HG02642 (cell line): ENCODE results near the gene GMFB.
"Not testable (repeated sequence)": the region's sequence is repeated elsewhere in the genome, so short reads cannot be mapped to it uniquely, and the experiment has no call there.

Source experiments
- ATAC-seq: cut with Tn5 transposase; IDR thresholded peaks from one replicate; pipeline ENCODE4 v1.9.1; 2021; ENCODE audit warnings: mild to moderate bottlenecking; ENCODE audit not compliant: unreplicated experiment, poor library complexity

The GMFB gene

DNA sequence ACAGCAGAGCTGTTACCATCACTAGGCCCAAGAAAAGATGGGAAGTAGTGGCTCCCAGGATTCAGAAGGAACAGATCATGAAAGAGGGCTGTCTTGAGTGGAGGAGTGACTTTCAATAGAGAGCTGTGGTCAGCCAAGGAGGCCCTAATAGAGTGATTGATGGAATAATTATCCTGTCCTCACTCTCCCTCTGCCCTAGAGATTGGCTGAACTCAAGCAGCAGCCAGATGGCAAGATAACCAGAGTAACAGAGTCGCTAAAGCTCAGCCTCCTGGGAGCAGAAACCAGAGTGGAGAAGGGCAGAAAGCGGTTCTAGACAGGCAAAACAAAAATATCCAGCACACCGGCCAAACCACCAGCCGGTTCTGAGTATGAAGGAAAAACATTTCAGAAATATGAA, 23.1 kb downstream of the GMFB start:
- ATAC-seq = no peak

DNA sequence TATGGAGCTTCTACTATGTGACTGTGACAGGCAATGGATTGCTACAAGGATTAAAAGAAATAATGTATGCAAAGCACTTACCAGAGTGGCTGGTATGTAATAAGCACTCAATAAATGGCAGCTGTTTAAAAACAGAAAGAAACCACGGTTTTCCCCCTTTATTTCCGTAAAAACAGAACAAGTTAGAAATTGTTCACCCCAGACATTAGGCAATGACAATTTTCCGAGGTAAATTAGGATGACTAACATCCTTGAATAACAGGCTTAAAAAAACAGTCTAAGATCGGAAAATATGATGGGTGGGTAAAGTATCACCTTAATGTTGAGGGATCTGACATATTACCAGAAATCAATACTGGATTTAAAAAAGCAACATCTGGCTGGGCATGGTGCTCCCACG, 26.7 kb downstream of the GMFB start:
- no peak for ATAC-seq

DNA sequence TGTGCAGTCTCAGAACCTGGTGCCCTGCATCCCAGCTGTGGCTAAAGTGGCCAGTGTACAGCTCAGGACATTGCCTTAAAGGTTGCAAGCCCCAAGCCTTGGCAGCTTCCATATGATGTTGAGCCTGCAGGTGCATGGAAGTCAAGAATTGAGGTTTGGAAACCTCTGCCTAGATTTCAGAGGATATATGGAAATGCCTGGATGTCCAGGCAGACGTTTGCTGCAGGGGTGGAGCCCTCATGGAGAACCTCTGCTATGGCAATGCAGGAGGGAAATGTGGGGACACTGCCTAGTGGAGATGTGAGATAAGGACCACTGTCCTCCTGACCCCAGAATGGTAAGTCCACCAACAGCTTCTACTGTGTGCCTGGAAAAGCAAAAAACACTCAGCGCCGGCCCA, 29.7 kb downstream of the GMFB start:
- no peak for ATAC-seq

DNA sequence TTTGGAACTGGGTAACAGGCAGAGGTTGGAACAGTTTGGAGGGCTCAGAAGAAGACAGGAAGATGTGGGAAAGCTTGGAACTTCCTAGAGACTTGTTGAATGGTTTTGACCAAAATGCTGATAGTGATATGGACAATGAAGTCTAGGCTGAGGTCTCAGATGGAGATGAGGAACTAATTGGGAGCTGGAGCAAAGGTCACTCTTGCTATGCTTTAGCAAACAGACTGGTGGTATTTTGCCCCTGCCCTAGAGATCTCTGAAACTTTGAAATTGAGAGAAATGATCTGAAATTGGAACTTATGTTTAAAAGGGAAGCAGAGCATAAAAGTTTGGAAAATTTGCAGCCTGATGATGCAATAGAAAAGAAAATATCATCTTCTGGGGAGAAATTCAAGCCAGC, 30.2 kb downstream of the GMFB start:
- ATAC-seq = not testable (repeated sequence)

DNA sequence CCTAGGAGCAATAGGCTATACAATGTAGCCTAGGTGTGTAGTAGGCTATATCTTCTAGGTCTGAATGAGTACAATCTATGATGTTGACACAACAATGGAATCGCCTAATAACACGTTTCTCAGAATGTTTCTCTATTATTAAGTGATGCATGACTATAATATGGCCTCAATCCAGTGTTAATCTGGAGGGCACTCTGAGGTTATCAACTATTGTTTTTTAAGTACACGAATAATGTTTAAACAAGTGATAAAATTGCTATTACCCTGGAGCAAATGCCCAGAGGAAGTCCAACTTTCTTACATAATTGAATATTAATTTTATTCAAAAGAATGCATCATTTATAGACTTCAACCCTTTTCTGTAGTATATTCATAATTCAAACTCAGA, 31.2 kb downstream of the GMFB start:
- ATAC-seq = no peak

DNA sequence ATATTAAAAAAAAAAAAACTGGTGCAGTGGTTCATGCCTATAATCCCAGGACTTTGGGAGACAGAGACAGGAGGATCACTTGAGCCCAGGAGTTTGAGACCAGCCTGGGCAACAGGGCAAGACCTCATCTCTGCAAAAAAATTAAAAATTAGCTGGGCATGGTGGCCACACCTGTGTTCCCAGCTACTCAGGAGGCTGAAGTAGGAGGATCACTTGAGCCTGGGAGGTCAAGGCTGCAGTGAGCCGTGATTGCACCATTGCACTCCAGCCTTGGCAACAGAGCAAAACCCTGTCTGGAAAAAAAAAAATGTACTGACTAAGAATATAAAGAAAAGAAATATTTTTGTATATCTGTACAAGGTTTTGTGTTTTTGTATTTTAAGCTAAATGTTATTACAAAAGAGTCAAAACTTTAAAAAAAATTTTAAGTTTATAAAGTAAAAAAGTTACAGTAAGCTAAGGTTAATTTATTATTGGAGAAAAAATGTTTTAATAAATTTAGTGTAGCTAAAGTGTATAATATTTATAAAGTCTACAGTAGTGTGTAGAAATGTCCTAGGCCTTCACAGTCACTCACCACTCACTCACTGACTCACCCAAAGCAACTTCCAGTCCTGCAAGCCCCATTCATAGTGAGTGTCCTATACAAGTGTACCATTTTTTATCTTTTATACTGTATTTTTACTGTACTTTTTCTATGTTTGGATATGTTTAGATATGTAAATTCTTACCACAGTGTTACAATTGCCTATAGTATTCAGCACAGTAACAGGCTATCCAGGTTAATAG, 31.8 kb downstream of the GMFB start:
- not testable (repeated sequence) for ATAC-seq

DNA sequence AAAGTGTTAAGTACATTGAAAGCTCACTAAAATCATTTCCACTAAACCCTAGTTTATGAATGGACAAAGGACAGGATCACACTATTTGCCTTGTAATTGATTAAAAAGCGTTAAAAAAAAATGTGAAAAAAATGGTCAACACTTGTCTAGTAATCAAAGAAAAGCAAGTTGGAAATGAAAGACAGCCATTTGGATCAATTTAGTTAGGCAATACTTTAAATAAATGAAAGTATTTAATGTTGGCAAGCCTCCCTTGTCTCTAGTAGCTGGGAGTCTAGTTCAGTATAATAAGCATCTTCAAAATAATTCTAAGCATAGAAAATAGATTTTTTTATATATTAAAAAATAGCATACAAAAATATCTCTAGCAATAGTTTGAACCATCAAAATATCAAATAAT, 33.4 kb downstream of the GMFB start:
- no peak for ATAC-seq

DNA sequence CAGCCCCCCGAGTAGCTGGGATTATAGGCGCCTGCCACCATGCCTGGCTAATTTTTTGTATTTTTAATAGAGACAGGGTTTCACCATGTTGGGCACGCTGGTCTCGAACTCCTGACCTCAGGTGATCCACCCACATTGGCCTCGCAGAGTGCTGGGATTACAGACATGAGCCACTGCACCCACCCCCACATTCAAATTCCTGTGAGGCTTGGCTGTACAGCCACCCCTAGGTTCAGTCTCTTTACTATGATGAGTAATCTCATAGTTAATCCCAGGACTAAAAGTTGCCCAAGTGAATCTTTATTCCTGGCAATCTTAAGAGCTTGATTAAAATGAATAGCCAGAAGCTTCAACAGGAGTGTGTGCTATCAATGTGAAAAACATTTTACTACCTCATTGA, 34.8 kb downstream of the GMFB start:
- not testable (repeated sequence) for ATAC-seq

DNA sequence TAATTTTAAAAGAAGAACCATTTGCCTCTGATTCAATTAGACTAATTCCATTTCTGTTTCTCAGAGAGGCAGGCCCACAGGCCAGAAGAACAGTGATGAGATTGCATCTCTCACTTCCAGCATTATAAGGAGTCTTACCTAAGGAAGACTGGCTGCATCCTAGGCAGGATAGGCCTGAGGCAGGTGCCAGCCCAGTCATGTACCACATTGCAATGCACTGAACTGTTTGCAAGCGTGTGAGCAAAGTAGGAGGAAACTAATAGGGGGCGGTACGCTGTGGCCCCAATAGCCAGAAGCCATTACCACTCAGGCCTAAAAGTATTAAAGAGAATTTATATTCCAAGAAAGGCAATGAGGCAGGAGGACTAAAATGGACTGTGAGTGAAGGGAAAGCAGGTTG, 35.5 kb downstream of the GMFB start:
- no peak for ATAC-seq

DNA sequence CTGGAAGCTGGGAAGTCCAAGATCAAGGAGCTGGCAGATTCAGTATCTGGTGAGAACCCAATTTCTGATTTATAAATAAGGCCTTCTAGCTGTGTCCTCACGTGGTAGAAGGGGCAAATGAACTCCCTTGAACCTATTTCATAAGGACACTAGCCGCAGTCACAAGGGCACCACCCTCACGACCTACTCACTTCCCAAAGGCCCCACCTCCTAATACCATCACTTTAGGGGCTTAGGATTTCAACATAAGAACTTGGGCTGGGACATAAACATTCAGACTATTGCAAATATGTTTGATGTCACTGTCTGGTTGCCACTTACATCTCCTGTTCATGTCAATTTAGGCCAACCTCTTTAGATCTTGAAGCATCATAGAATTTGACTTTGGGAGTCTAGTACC, 36.8 kb downstream of the GMFB start:
- no peak for ATAC-seq

DNA sequence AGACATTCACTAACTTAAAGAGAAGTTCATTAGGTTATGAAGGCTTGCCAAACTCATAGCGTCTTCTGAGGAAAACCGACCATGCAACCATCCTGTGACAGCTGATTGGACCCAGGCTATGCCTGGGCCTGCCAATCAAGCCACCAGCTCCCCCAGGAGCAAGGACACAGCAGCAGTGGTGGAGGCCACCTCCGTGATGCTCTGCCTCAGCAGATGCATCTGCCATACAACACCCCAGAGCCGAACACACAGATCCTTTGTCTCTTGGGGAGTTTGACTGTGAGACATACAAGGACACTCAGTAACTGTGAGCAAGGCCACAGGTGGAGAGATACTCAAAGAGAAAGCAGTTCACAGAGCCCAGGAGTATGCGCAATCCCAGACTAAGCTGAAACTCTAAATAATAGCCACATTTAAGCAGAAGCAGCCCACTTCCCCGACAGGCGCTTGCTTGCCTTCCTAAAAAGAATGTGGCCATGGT, 37.6 kb downstream of the GMFB start:
- no peak for ATAC-seq

DNA sequence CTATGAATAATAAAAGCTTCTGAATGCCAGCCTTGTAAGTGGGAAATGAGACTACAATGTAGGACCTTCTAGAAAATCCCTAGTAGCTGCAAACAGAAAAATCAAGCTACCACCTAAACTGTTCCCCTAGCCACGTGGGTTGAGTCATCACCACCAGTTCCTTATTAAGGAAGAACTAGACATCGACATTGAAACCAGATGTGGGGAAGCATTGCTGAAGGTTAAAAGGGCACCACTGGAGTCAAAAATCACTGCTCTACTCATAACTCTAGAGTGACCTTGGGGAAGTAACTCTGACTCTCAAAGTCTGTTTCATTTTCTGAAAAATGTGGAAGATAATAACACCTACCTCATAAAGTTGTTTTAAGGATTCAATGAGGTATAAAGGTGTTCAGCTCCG, 38.2 kb downstream of the GMFB start:
- peak; percentile 63 for ATAC-seq

DNA sequence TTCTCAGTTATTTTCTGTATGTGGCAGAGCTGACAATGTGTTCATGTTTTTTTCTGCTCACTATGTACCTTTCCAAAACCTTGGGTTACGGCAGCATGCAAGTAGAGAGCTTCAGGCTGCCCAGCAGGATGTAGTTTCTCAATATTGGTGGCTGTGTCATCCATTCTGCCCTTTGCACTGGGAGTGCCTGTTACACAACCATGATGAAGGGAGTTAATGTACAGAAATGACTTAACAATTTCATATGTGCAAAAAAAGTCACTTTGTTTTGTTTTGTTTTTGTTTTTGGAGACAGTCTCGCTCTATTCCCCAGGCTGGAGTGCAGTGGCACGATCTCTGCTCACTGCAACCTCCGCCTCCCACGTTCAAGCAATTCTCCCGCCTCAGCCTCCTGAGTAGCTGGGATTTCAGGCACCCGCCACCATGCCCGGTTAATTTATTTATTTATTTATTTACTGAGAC, 41.5 kb downstream of the GMFB start:
- ATAC-seq = no peak

DNA sequence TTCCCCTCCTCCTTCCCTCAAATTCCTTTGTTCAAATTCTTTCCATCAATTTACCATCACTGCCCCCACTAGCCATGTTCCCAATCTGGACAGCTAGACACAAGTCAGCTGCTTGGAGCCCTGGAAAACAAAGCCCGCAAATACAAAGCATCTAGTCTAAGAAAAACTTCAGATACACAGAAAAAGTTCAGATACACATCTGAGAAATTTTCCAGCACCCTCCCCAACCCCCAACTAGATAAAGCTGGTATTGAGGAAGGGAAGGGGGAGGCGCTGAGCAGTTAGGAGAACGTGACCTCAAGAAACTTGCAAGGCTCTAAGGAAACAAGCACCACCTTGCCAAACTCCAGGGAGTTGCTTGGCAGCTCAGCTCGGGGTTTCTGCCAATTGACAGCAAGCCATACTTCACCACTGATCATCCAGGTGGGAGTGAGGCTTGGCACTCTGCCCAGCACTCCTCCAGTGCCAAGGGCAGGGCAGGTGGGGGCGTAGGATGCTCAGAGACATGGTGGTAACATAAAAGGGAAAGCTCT, 42.6 kb downstream of the GMFB start:
- ATAC-seq = no peak

DNA sequence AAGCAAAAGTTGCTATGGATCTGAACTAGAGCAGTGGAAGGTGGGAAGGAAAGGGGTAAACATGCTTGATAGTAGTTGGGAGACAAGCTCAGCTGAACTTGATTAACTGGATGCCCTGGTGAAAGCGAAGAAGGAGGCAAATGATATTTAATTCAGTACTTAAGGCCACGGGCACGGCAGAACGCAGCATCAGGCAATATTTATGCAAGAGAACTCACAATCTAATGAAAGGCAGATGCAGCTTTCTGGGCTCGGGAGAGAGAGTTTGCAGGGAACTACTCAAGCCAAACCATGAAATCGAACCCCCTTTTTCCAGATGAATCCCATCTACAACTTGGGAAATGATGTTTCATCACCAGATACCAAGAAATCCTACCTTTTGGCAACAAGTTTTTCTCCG, 44.1 kb downstream of the GMFB start:
- no peak for ATAC-seq

DNA sequence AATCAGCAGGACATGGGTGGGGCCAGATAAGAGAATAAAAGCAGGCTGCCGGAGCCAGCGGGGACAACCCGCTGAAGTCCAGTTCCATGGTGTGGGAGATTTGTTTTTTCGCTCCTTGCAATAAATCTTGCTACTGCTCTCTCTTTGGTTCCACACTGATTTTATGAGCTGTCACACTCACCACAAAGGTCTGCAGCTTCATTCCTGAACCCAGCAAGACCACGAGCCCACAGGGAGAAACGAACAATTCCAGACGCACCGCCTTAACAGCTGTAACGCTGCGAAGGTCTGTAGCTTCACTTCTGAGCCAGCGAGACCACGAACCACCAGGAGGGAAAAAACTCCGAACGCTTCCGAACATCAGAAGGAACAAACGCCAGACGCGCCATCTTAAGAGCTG, 44.8 kb downstream of the GMFB start:
- no peak for ATAC-seq

DNA sequence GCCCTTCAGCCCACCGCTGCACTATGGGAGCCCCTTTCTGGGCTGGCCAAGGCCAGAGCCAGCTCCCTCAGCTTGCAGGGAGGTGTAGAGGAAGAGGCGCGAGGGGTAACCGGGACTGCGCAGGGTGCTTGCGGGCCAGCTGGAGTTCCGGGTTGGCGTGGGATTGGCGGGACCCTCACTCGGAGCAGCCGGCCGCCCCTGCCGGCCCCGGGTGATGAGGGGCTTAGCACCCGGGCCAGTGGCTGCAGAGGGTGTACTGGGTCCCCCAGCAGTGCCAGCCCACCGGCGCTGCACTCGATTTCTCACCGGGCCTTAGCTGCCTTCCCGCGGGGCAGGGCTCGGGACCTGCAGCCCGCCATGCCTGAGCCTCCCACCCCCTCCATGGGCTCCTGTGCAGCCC, 45.8 kb downstream of the GMFB start:
- ATAC-seq = not testable (repeated sequence)

DNA sequence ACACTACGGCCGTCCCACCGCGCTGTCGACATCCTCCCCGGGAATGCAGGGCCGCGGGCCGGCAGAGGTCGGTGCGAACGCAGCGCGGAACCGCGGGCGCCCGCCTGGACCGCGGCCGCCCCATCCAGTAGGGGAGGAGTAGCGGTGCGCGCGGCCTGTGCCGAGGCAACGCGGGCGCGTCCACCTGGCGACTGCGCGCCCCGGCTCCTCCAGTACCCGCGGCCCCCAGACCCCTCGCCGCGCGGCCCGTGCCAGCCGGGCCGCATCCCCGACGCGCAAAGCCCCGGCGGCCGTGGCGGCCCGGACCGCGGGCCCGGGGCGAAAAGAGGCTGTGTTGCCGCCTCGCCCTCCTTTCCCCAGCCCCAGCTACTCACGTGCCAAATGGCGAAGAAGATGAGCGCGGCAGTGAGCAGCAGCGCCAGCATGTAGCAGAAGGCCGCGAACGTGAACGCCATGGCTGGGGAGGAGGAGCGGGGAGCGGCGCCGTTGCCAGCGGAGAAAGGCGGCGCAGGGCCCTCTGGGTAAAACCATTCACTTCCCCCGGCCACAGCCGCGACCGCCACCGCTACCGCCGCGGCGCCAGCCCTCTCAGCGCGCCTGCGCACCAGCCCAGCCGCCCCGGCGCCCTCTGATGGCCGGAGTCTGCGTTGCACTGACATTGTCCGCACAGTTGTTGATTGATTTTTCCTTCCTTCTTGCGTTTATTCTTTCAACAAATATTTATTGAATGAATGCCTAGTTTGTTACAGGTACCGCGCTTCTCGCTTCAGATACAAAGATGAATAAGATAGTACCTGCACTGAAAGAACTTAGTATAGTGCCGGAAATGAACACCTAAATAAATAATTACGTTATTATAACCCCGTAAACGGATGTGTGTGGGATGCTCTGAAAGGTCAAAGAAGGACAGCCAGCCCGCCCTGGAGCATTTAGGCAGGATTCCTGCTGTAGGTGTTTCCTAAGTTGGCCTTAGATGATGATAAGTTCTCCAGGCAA, 47.6 kb downstream of the GMFB start, which contains the start of gene CNIH1:
CNIH1 (minus strand) TSS at position 502 of the 996 bp plus-strand sequence; CDS start at position 455, 47 bp downstream.
- peak; percentile 96 for ATAC-seq

DNA sequence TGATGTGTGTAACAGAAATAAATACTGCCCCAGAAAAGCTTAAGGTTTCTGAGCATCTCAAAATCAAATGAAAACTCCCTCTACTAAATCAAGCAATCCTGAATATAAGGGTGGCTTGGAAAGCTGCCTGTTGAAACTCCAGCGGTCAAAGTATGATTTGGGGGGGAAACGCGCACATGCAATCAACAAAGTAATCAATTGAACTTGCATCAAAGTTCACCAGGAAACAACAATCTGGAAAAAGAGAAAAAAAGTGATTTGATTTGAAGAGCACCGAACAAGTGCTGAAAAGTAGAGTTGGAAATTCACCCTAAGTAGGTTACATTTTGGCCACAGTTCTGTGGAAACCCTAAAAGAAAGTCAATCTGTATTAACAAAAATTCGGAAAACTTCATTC, 48.3 kb downstream of the GMFB start:
- ATAC-seq = no peak

DNA sequence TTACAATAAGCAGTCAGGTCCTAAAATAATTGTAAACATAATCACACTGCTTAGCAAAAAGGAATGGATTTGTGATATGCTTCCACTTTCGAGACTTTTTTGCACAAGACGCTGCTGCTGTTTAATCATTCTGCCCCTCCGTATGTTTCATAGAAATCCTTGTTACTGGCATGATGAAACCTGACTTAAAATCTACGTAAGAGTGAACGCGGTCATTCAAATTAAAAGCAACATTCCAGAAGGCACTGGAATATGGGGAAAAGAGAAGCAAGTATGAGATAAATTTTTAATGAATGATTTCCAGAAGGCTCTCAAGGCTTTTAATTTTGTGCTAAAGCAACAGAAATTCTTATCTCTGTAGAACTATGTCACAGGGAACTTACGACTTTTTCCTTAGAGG, 48.7 kb downstream of the GMFB start:
- ATAC-seq = no peak

DNA sequence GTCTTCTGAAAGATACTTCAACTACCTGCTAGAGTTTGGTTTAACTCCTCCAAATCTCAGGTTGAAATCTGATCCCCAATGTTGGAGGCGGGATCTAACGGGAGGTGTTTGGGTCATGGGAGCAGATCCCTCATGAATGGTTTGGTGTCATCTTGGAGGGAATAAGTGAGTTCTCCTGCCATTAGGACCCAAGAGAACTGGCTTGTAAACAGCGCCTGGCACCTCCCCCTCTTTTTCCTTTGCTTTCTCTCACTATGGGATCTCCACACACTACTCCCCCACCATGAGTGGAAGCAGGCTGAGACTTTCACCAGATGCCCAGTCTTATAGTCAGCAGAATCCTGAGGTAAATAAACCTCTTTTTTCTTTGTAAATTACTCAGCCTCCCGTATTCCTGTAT, 50.1 kb downstream of the GMFB start:
- no peak for ATAC-seq
